MM.1S (cell line): Measurements from ENCODE around the gene SRSF5.

Experiments
- DNase-seq: peaks from one replicate; pipeline ENCODE4 v3.0.0-alpha.2; 2015
- H2AFZ ChIP-seq: fragments of 300-600 bp; sonication (generic); 2 replicates; pipeline ENCODE4 v1.6.0; 2016; ENCODE audit warnings: antibody characterized with exemption, low read length
- H3F3A ChIP-seq: fragments of 300-600 bp; sonication (generic); 2 replicates; pipeline ENCODE4 v1.6.1; 2016; ENCODE audit warnings: mild to moderate bottlenecking, antibody characterized with exemption, low read length, moderate library complexity, mixed read lengths; ENCODE audit not compliant: insufficient read depth
- H3K27ac ChIP-seq: fragments of 300-600 bp; sonication (generic); 2 replicates; pipeline ENCODE4 v1.5.1; 2016; ENCODE audit warnings: mild to moderate bottlenecking, low read length
- H3K27me3 ChIP-seq: fragments of 300-600 bp; sonication (generic); replicated peaks from 2 replicates; pipeline ENCODE4 v1.6.0; 2016; ENCODE audit warnings: low read length; ENCODE audit not compliant: insufficient read depth
- H3K36me3 ChIP-seq: fragments of 300-600 bp; sonication (generic); replicated peaks from 2 replicates; pipeline ENCODE4 v1.6.1; 2016; ENCODE audit warnings: mild to moderate bottlenecking, low read length, mixed read lengths; ENCODE audit not compliant: insufficient read depth
- H3K4me1 ChIP-seq: fragments of 300-600 bp; sonication (generic); 2 replicates; pipeline ENCODE4 v1.6.1; 2016; ENCODE audit warnings: low read length, mixed read lengths
- H3K4me2 ChIP-seq: fragments of 300-600 bp; sonication (generic); 2 replicates; pipeline ENCODE4 v1.6.0; 2016; ENCODE audit warnings: low read depth, low read length
- H3K4me3 ChIP-seq: fragments of 300-600 bp; sonication (generic); 2 replicates; pipeline ENCODE4 v1.5.1; 2016; ENCODE audit warnings: low read length, mixed read lengths
- H3K79me2 ChIP-seq: fragments of 300-600 bp; sonication (generic); 2 replicates; pipeline ENCODE4 v1.6.1; 2016; ENCODE audit warnings: mixed run types, low read length, mixed read lengths
- H3K9ac ChIP-seq: fragments of 300-600 bp; sonication (generic); 2 replicates; pipeline ENCODE4 v1.6.1; 2016; ENCODE audit warnings: low read length, mixed read lengths
- H3K9me2 ChIP-seq: fragments of 300-600 bp; sonication (generic); replicated peaks from 2 replicates; pipeline ENCODE4 v1.6.1; 2016; ENCODE audit warnings: mild to moderate bottlenecking, low read length, mixed read lengths; ENCODE audit not compliant: insufficient read depth
- H3K9me3 ChIP-seq: fragments of 300-600 bp; sonication (generic); replicated peaks from 2 replicates; pipeline ENCODE4 v1.6.1; 2016; ENCODE audit warnings: mild to moderate bottlenecking, low read length, mixed read lengths; ENCODE audit not compliant: insufficient read depth
- H4K20me1 ChIP-seq: fragments of 300-600 bp; sonication (generic); 2 replicates; pipeline ENCODE4 v1.6.1; 2016; ENCODE audit warnings: mild to moderate bottlenecking, low read length, moderate library complexity, mixed read lengths; ENCODE audit not compliant: insufficient read depth
- CTCF ChIP-seq: fragments of 300-600 bp; sonication (generic); IDR thresholded peaks from 2 replicates; pipeline ENCODE4 v1.5.1; 2016; ENCODE audit warnings: antibody characterized with exemption, low read length, mixed read lengths
- EZH2 ChIP-seq: fragments of 300-600 bp; sonication (generic); optimal IDR thresholded peaks from 2 replicates; pipeline ENCODE3; 2017; ENCODE audit warnings: low read depth, mild to moderate bottlenecking, antibody characterized with exemption, low read length, mixed read lengths
- EZH2phosphoT487 ChIP-seq: fragments of 300-600 bp; sonication (generic); IDR thresholded peaks from 2 replicates; pipeline ENCODE4 v1.6.1; 2018; ENCODE audit warnings: antibody characterized with exemption, low read length

Gene SRSF5

DNA sequence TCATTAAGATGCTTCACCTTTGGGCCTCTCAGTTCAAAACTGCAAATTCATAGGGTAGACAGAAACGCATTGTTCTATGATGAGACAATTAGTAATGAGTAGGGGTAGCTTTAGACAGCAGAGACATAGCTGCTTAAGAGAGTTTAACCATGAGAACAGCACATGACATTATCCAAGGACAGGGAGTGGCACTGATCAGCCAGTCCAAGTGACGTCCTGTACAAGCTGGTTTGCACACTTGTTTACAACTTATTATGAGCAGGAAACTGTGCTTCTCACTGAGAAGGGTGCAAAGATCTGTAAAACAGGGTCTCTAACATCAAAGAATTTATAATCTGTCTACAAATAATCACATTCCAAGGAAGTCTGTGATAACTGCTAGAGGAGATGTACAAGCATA is 11.2 kb upstream of the SRSF5 start:
- Histone ChIP-seq H3K9ac (no peak overlapping the region), H3K36me3 (no peaks in the 10 kb centered on the region), H2AFZ (no peak overlapping the region), H3K27ac (no peak overlapping the region), H3K4me2 (no peak overlapping the region), H3K9me2 (no peaks in the 10 kb centered on the region), H3K4me1 (no peaks in the 10 kb centered on the region), H3K4me3 (no peak overlapping the region), H3K9me3 (no peaks in the 10 kb centered on the region), H3F3A (no peaks in the 10 kb centered on the region), H3K79me2 (no peaks in the 10 kb centered on the region), H3K27me3 (no peaks in the 10 kb centered on the region), H4K20me1 (no peaks in the 10 kb centered on the region)
- DNase-seq = no peak
- TF ChIP-seq CTCF = no peak
- no peak for TF ChIP-seq EZH2
- TF ChIP-seq EZH2phosphoT487 = no peak

DNA sequence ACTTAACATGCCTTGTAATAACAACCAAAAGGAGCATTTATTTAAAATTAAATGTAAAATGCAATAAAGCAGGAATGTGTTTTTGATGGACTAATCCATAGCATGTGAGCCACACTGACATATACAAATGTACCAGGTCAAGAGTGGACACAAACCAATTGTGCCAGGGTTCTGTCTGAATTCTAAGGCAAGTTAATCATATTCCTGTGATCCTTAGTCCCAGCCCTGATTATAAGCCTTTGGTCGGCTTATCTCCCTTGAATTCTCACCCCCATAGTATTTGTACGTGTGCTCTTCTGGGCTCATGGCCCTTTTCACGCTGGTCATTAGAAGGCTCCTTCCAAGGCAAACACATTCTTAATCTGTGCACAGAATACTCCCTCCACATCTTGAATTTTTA is 10.6 kb upstream of the SRSF5 start:
- H3K9me2 ChIP-seq = no peaks in the 10 kb centered on the region
- no peaks in the 10 kb centered on the region for H3K4me1 ChIP-seq
- no peak overlapping the region for H2AFZ ChIP-seq
- no peak overlapping the region for H3K9ac ChIP-seq
- no peak overlapping the region for H3K4me2 ChIP-seq
- no peaks in the 10 kb centered on the region for H4K20me1 ChIP-seq
- TF ChIP-seq EZH2 (no peak), CTCF (no peak), EZH2phosphoT487 (no peak)
- no peak overlapping the region for H3K4me3 ChIP-seq
- no peaks in the 10 kb centered on the region for H3K36me3 ChIP-seq
- DNase-seq = no peak
- H3K9me3 ChIP-seq = no peaks in the 10 kb centered on the region
- no peaks in the 10 kb centered on the region for H3K27me3 ChIP-seq
- H3K27ac ChIP-seq = no peak overlapping the region
- no peaks in the 10 kb centered on the region for H3F3A ChIP-seq
- no peaks in the 10 kb centered on the region for H3K79me2 ChIP-seq

DNA sequence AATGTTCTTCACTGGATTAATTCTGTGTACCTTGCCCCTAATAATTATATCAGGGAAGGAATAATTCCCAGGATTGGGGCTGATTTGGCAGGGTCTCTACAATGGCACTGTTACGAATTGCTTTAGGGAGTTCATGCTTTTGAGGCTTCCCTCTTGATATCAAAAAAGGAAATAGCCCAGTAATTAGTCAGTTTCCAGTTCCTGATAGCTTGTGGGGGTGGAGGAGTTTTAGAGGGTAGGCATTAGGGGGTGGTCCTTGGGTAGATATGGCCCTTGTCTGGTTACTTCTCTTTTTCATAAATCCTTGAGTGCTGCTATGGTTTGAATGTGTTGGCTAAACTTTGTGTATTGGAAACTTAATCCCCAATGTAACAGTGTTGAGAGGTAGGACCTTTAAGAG is 6.1 kb upstream of the SRSF5 start:
- H3K4me2 ChIP-seq = no peak overlapping the region
- H3K9me2 ChIP-seq = no peaks in the 10 kb centered on the region
- no peak for TF ChIP-seq EZH2
- no peak for TF ChIP-seq EZH2phosphoT487
- no peak for TF ChIP-seq CTCF
- no peak overlapping the region for H3K27ac ChIP-seq
- no peaks in the 10 kb centered on the region for H3K36me3 ChIP-seq
- no peak overlapping the region for H2AFZ ChIP-seq
- H3K9ac ChIP-seq = no peak overlapping the region
- no peaks in the 10 kb centered on the region for H3K79me2 ChIP-seq
- H3K4me1 ChIP-seq = no peaks in the 10 kb centered on the region
- no peaks in the 10 kb centered on the region for H3K27me3 ChIP-seq
- H3K9me3 ChIP-seq = no peaks in the 10 kb centered on the region
- H4K20me1 ChIP-seq = no peaks in the 10 kb centered on the region
- no peak for DNase-seq
- no peaks in the 10 kb centered on the region for H3F3A ChIP-seq
- H3K4me3 ChIP-seq = no peak overlapping the region
